ENCODE measurements around the gene SETD4.
"Not testable (repeated sequence)": the region's sequence is repeated elsewhere in the genome, so short reads cannot be mapped to it uniquely, and the experiment has no call there.

Gene SETD4

GRCh38 chr21:36076878-36077655 lies 16.7 kb upstream of the SETD4 start:
- DNase-seq: no peak

GRCh38 chr21:36075953-36076352 lies 15.6 kb upstream of the SETD4 start:
- DNase-seq: no peak

- no peak for DNase-seq
Observed at GRCh38 chr21:36075171-36075570, 14.8 kb upstream of the SETD4 start.

- not testable (repeated sequence) for DNase-seq
Observed at GRCh38 chr21:36073911-36074310, 13.6 kb upstream of the SETD4 start.

- no peak for DNase-seq
Observed at GRCh38 chr21:36073181-36073580, 12.9 kb upstream of the SETD4 start.

GRCh38 chr21:36072453-36073162 lies 12.3 kb upstream of the SETD4 start:
- DNase-seq: no peak

- DNase-seq: no peak
Observed at GRCh38 chr21:36070999-36071398, 10.7 kb upstream of the SETD4 start.

GRCh38 chr21:36069713-36070583 lies 9.6 kb upstream of the SETD4 start, which contains the start of gene CBR1:
Gene CBR1, plus strand, starts transcription at chr21:36070024. Its CDS starts 92 bp downstream, at chr21:36070116.
- peak; percentile 92 for DNase-seq

- DNase-seq: no peak
Observed at GRCh38 chr21:36068748-36069398, 8.5 kb upstream of the SETD4 start.

- DNase-seq: peak; percentile 36
Observed at GRCh38 chr21:36065497-36066036, 5.2 kb upstream of the SETD4 start.

GRCh38 chr21:36064085-36064460 lies 3.7 kb upstream of the SETD4 start:
- DNase-seq: no peak

GRCh38 chr21:36063375-36064084 lies 3.2 kb upstream of the SETD4 start:
- no peak for DNase-seq

GRCh38 chr21:36061445-36061844 lies 1.1 kb upstream of the SETD4 start:
- DNase-seq: no peak

GRCh38 chr21:36059823-36060158 lies 535 bp downstream of the SETD4 start:
- no peak for DNase-seq

GRCh38 chr21:36055551-36055950 lies 4.8 kb downstream of the SETD4 start:
- no peak for DNase-seq

- DNase-seq: no peak
Observed at GRCh38 chr21:36053715-36054062, 6.6 kb downstream of the SETD4 start.

GRCh38 chr21:36052860-36053714 lies 7.2 kb downstream of the SETD4 start:
- DNase-seq: no peak

GRCh38 chr21:36048357-36048756 lies 12.0 kb downstream of the SETD4 start:
- peak; percentile 31 for DNase-seq

GRCh38 chr21:36047139-36047538 lies 13.2 kb downstream of the SETD4 start:
- DNase-seq: no peak

GRCh38 chr21:36045993-36046392 lies 14.3 kb downstream of the SETD4 start:
- no peak for DNase-seq

- no peak for DNase-seq
Observed at GRCh38 chr21:36044056-36044455, 16.3 kb downstream of the SETD4 start.
